OCI-LY7 (cell line): ENCODE data around the gene PRSS38. TPM values are rescaled to one million over a fixed set of nuclear protein-coding genes. Genes with fewer than 3 reads are reported as not detected.

Experiments used
- BruUV-seq: library from RNA; stranded (reverse); fragments of 400-500 nt; replicated peaks from 2 replicates; lab custom pipeline; 2021; lab: Mats Ljungman, UMichigan
- CTCF ChIA-PET: fragments of 300-600 bp; sonication (Branson Sonifier 250); formaldehyde crosslinking; loops from one replicate; lab custom pipeline; 2022; ENCODE audit warnings: antibody characterized with exemption; ENCODE audit not compliant: unreplicated experiment; lab: Charles Lee
- POLR2A ChIA-PET: fragments of 300-600 bp; sonication (Branson Sonifier 250); formaldehyde crosslinking; loops from one replicate; lab custom pipeline; 2022; ENCODE audit warnings: antibody characterized with exemption; lab: Charles Lee
- DNase-seq: peaks from one replicate; pipeline ENCODE4 v3.0.0-alpha.2; 2015; ENCODE audit warnings: low spot score
- H2AFZ ChIP-seq: fragments of 200-600 bp; sonication (generic), shearing (Covaris generic); 2 replicates; pipeline ENCODE4 v1.6.1; 2014; ENCODE audit warnings: mild to moderate bottlenecking, antibody characterized with exemption, low read length, moderate library complexity
- H3K27ac ChIP-seq: fragments of 200-600 bp; sonication (generic); 2 replicates; pipeline ENCODE4 v1.5.1; 2014; ENCODE audit warnings: mixed run types, low read depth, mild to moderate bottlenecking, moderate library complexity, low read length, inconsistent platforms; ENCODE audit not compliant: poor library complexity, severe bottlenecking
- H3K36me3 ChIP-seq: fragments of 200-600 bp; sonication (generic); 2 replicates; pipeline ENCODE4 v1.6.1; 2014; ENCODE audit warnings: mild to moderate bottlenecking, antibody characterized with exemption, low read length, moderate library complexity, mixed read lengths; ENCODE audit not compliant: insufficient read depth
- H3K4me1 ChIP-seq: fragments of 200-600 bp; sonication (generic); 2 replicates; pipeline ENCODE4 v1.5.1; 2014; ENCODE audit warnings: mild to moderate bottlenecking, low read length; ENCODE audit not compliant: insufficient read depth, poor library complexity, severe bottlenecking
- H3K4me2 ChIP-seq: fragments of 200-600 bp; sonication (generic); 2 replicates; pipeline ENCODE4 v1.6.1; 2014; ENCODE audit warnings: mild to moderate bottlenecking, low read length
- H3K4me3 ChIP-seq: fragments of 200-600 bp; sonication (generic); 2 replicates; pipeline ENCODE4 v1.5.1; 2014; ENCODE audit warnings: mild to moderate bottlenecking, low read depth, low read length; ENCODE audit not compliant: poor library complexity, severe bottlenecking
- H3K79me2 ChIP-seq: fragments of 200-600 bp; sonication (generic); 2 replicates; pipeline ENCODE4 v1.6.1; 2016; ENCODE audit warnings: low read depth, mild to moderate bottlenecking, low read length, moderate library complexity, mixed read lengths; ENCODE audit not compliant: insufficient read depth
- H3K9me2 ChIP-seq: fragments of 200-600 bp; sonication (generic); 2 replicates; pipeline ENCODE4 v1.6.1; 2016; ENCODE audit warnings: mild to moderate bottlenecking, low read length, mixed read lengths; ENCODE audit not compliant: insufficient read depth
- H3K9me3 ChIP-seq: fragments of 200-600 bp; sonication (generic); 2 replicates; pipeline ENCODE4 v1.6.1; 2014; ENCODE audit warnings: mild to moderate bottlenecking, mixed run types, low read length, mixed read lengths
- H4K20me1 ChIP-seq: fragments of 200-600 bp; sonication (generic); 2 replicates; pipeline ENCODE4 v1.6.1; 2014; ENCODE audit warnings: mild to moderate bottlenecking, antibody characterized with exemption, low read length, moderate library complexity, mixed read lengths; ENCODE audit not compliant: insufficient read depth
- CTCF ChIP-seq: fragments of 200-600 bp; sonication (generic); conservative IDR thresholded peaks from 2 replicates; pipeline ENCODE4 v1.5.1; 2014; ENCODE audit warnings: mild to moderate bottlenecking, antibody characterized with exemption, low read length, moderate library complexity, mixed read lengths
- EZH2phosphoT487 ChIP-seq: fragments of 200-600 bp; sonication (generic); IDR thresholded peaks from 2 replicates; pipeline ENCODE4 v1.6.1; 2018; ENCODE audit warnings: low read depth, borderline replicate concordance, mild to moderate bottlenecking, mixed run types, antibody characterized with exemption, low read length, moderate library complexity, mixed read lengths
- intact Hi-C: fragments of 100-400 bp; cut with micrococcal nuclease; formaldehyde crosslinking; loops from one replicate; pipeline ENCODE4 v1.10.0; 2022; ENCODE audit not compliant: unreplicated experiment
- total RNA-seq, 2 experiments: library from RNA; depleted of rRNA in 1 of 2; stranded (reverse); fragments of >200 nt in 1 of 2; shearing (Covaris generic) in 1 of 2; gene quantifications; 2 replicates each; pipeline ENCODE4 v1.2.3, GENCODE V29; 2014 to 2022

Gene PRSS38
- total RNA-seq, 2 experiments from 2014 or later, result not detected

- intact Hi-C loops, result no loop called here
- H3K4me2 ChIP-seq, result no peak overlapping the region
- H4K20me1 ChIP-seq, result no peaks in the 10 kb centered on the region
- no peaks in the 10 kb centered on the region for H3K4me1 ChIP-seq
- H3K79me2 ChIP-seq, result no peaks in the 10 kb centered on the region
- no peak overlapping the region for H2AFZ ChIP-seq
- no peaks in the 10 kb centered on the region for H3K36me3 ChIP-seq
- ChIA-PET CTCF (no interaction called here), POLR2A (interaction anchor here (0.6 kb wide), 1 partner anchor 13 kb away, joined by 3 read pairs; no protein-coding TSS in a partner anchor)
- no peaks in the 10 kb centered on the region for H3K9me3 ChIP-seq
- TF ChIP-seq CTCF, result no peak
- no peak for TF ChIP-seq EZH2phosphoT487
- no peak overlapping the region for H3K27ac ChIP-seq
- DNase-seq, result no peak
- no peaks in the 10 kb centered on the region for H3K9me2 ChIP-seq
- BruUV-seq, result no TSS peak
- H3K4me3 ChIP-seq, result no peak overlapping the region
Observed at GRCh38 chr1:227890451-227891222, 75.2 kb downstream of the PRSS38 start.

DNA sequence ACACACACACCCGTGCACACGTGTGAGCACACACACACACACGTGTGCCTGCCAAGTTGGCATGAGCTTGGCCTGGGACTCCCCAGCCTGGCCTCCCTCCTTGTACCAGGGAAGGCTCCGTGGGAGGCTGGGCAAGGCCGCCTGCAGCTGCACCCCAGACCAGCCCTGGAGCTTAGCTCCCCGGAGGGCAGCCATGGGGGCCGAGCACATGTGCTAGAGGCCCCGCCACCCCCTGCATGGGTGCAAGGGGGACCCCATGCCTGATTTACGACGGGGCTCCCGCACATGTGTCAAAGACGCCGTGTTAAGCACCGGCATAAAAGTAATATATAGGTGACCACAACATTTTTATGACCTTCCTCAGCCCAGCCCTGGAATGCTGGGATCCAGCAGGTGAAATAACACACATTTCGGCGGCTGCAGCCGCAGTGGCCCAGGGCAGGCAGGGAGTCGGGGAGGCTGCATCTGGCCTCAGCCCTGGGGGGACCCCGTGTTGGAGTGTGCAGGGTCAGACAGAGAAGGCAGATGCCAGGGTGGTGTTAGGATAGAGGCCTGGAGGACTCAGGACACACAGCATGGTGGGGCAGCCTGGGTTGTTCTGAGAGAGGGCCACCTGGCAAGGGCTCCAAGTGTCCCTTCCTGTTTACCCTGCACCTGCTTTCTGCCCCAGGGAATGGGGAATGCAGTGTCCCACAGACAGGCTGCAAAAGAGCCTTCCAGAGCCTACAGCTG is 75.9 kb downstream of the PRSS38 start:
- no peaks in the 10 kb centered on the region for H4K20me1 ChIP-seq
- H3K4me3 ChIP-seq, result no peak overlapping the region
- ChIA-PET CTCF (no interaction called here), POLR2A (interaction anchor here (0.6 kb wide), 1 partner anchor 14 kb away, joined by 3 read pairs; no protein-coding TSS in a partner anchor)
- BruUV-seq, result no TSS peak
- H3K36me3 ChIP-seq, result no peaks in the 10 kb centered on the region
- no peak overlapping the region for H3K27ac ChIP-seq
- no peak overlapping the region for H2AFZ ChIP-seq
- no peak for TF ChIP-seq EZH2phosphoT487
- TF ChIP-seq CTCF, result no peak
- no peaks in the 10 kb centered on the region for H3K9me2 ChIP-seq
- H3K4me2 ChIP-seq, result no peak overlapping the region
- H3K79me2 ChIP-seq, result no peaks in the 10 kb centered on the region
- intact Hi-C loops, result no loop called here
- no peaks in the 10 kb centered on the region for H3K4me1 ChIP-seq
- DNase-seq, result no peak
- no peaks in the 10 kb centered on the region for H3K9me3 ChIP-seq
